KBM-7 (cell line): ENCODE data around the gene C19orf25.

Experiments
- DNase-seq: peaks from one replicate; pipeline ENCODE4 v3.0.0-alpha.2; 2015
- in situ Hi-C: fragments of 300-500 bp; cut with MboI; formaldehyde crosslinking; loops from 2 replicates; pipeline ENCODE4 v1.14.3; 2020; ENCODE audit warnings: low sequenced_read_pairs, low pct_unique_long_range_greater_than_20kb, mixed read lengths

Gene C19orf25

DNA sequence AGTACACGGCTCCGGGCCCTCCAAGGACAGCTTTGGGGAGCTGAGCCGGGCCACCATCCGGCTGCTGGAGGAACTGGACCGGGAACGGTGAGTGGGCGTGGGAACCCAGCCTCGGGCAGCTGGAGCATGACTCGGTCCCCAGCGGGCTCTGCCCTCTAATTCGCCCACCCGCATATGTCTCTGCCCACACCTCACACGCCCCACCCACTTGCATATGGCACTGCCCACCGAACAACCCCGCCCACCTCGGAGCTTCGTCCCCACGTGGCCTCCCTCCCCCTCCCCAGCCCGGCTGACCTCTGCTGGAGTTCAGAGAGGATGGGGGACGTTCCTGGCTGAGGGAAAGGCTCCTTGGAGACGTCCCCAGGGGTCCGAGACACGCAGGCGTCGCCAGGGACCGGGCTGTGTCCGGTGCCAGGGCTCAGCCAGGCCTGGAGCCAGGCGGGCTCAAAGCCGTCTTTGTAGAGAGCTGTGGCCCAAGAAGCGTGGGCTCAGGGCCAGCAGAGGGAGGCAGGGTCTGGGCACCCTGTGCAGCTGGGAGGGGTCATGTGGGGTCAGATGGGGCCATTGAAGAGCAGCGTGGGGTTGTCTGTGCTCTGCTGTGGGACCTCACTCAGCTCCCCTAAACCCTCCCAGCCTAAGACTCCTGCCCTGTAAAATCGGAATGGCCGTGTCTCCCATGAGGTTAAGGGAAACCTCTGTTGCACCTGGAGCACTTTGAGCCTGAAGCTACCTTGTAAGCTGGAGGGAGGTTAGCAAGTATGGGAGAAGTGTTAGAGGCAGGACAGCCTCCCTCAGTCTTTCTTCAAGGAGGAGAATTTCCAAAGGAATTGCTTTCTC, 25.3 kb downstream of the C19orf25 start:
- in situ Hi-C loops: no loop called here
- peak; percentile 52 for DNase-seq

- DNase-seq: no peak
- in situ Hi-C loops: no loop called here
These were observed 26.1 kb downstream of the C19orf25 start for GRCh38 chr19:1452802-1453524.

DNA sequence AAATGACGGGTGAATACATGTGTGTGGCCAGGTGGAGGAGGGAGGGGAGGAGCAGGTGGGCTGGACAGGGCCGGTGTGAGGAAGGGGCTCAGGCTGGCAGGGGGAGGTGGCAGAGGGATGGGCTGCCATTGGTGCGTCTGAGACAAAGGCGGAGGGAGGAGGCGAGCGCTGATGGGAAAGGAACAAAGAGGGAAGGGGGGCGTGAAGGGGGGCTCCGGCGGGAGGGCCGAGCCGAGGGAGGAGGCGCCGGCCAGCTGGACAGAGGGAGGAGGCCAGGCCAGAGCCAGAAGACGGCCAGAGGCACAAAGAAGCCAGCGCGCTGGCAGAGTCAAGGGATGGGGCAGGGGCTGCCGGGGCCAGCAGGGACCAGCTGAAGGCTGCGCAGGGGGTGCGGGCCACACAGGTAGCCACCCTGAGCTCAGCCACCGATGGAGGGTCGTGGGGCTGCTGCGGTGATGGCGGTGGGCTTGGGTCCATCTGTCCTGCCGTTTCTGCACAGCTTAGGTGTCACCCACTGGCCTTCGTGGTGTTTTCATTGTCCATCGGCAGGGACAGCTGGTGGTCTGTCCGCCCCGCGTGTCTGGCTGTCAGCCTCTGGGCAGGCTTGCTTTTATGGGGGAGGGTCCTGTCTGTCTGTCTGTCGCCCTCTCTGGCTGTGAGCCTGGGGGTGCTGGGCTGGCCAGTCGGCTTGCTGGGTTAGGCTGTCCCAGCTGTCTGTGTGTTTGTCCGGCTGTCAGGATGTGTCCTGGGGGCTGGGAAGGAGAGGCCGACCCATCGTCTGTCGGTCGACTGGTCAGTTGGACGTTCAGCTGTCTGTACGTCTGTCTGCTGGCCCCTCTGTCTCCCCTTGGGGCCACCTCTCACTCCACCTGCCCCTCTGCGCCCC, 26.9 kb downstream of the C19orf25 start:
- in situ Hi-C loops: no loop called here
- no peak for DNase-seq

DNA sequence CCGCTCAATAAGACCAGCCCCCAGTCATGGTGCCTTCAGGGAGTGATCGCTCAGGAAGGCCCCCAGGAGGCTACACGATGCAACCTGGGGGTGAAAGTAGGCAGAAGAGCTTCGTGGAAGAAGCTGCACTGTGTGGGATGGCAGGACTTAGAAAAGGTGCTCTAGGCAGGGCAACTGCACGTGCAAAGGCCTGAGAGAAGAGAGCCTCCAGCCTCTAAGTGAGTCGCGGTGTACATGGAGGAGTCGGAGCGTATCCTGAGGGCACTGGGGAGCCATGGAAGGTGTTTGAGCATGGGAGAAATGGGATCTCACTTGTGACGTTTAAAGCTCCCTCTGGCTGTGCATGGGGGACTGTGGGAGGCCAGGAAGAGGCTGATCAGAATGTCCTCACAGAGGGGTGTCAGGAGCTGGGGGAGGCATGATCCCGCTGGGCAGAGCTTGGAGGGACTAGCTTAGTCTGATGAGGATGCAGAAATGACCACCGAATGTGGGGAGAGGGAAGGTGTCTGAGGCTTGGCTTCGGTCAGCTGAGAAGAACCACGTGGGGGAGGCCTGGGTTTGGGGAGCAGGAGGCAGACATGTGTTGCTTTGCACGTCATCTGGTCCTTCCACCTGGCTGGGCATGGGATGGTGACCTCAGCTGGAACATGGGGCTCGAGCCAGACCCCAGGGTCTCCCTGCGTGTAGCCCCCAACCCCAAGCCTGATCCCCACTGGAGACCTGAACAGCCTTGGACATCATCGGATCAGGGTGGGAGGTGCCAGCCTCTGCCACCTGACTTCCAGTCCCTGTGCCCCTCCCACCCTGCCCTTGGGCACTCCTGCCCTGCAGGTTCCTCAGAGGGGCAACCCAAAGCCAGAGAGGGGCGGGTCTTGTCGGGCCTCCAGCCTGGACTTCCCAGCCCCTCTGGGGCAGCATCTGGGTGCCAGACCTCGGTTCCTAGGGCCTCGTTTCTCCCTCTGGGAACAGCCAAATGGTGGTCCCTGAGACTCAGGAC, 28.0 kb downstream of the C19orf25 start:
- DNase-seq: no peak
- in situ Hi-C loops: no loop called here

- in situ Hi-C loops: no loop called here
- DNase-seq: peak; percentile 41
These were observed 29.3 kb downstream of the C19orf25 start, which contains the start of gene APC2 for GRCh38 chr19:1449467-1450442. TSS of gene APC2 (plus strand) at chr19:1450121. CDS start at chr19:1453002, 2,881 bp downstream.

- DNase-seq: no peak
- in situ Hi-C loops: no loop called here
These were observed 31.1 kb downstream of the C19orf25 start for GRCh38 chr19:1447944-1448343.

DNA sequence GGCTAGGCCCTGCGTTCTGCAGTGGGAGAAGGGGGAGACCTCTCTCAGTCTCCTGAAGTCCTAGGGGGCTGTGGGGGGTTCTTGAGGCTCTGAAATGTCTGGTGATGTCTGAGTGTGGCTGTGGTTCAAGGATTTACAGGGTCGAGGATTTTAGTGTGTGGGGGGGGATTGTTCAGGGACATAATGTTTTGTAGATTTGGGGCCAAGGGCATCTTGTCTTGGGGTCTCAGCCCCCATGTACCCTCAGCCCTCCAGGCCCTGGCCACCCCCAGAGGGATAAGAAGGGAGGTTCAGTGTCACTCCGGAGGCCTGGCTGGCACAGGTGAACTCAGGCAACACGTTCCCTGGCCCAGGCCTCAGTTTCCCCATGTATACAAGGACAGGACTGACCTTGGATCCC, 31.5 kb downstream of the C19orf25 start:
- in situ Hi-C loops: no loop called here
- no peak for DNase-seq

- DNase-seq: peak; percentile 45
- in situ Hi-C loops: no loop called here
These were observed 32.1 kb downstream of the C19orf25 start for GRCh38 chr19:1446713-1447481.

- in situ Hi-C loops: no loop called here
- no peak for DNase-seq
These were observed 32.9 kb downstream of the C19orf25 start for GRCh38 chr19:1445932-1446712.

DNA sequence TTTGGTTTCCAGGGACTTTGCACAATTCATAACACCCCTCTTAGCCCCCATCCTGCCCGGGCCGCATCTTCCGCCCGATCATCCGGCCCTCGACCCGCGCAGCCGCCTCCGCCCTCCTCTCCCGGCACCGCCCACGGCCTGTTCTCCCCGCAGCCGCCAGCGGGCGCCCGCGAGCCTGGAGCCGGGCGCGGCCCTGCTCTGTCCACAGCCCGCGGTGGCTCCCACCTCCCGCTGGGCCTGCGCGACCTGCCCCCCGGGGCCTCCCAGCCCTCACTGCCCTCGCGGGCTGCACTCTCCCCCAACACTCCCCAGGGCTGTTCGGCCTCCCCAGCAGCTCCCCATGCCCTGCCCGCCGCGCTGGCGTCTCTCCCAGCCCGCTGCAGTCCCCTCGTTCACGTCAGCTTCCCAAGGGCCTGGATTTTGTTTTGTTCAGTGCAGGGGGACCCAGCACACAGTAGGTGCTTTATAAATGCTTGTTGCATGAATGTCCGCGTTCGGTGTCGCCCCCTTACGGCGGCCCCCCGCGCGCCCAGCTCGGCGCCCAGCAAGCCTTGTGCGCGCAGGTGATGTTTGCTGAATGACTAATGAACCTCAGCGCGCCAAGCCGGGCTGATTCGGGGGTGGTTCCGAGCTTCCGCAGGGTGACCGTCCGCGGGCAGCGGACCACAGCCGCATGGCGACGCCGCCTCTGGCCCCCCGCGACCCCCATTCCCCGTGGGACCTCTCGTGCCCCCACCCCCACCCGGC, 33.7 kb downstream of the C19orf25 start:
- peak; percentile 80 for DNase-seq
- in situ Hi-C loops: no loop called here

DNA sequence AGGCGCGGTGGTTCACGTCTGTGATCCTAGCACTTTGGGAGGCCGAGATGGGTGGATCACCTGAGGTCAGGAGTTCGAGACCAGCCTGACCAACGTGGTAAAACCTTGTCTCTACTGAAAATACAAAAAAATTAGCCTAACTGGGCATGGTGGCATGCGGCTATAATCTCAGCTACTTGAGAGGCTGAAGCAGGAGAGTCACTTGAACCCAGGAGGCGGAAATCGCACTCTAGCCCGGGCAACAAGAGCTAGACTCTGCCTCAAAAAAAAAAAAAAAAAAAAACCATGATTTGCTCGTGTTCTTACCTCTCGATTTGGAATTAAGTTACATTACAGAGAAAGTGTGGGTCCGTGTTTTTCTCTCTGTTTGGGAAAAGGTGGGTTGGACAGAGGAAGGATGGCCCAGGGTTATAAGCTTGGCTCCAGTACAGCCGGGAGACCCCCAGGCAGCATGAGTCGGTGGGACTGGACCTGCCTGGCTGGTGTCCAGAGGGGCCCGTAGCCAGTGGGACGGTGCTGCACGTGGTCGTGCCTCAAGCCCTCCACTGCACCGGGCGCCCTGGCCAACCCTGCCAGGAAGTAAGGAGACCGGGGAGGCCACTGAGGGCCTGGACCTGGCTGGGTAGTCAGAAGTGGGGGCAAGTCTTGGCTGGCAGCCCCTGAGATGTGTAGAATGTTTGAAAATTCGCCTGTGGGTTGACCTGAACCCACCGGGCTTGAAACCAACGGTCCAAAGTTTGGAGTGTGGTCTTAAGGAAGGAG, 37.2 kb downstream of the C19orf25 start:
- in situ Hi-C loops: no loop called here

GRCh38 chr19:1441022-1441426, 38.0 kb downstream of the C19orf25 start:
- in situ Hi-C loops: no loop called here
- no peak for DNase-seq

More for the DNA sequence above, 37.2 kb downstream of the C19orf25 start:
- DNase-seq: no peak

DNA sequence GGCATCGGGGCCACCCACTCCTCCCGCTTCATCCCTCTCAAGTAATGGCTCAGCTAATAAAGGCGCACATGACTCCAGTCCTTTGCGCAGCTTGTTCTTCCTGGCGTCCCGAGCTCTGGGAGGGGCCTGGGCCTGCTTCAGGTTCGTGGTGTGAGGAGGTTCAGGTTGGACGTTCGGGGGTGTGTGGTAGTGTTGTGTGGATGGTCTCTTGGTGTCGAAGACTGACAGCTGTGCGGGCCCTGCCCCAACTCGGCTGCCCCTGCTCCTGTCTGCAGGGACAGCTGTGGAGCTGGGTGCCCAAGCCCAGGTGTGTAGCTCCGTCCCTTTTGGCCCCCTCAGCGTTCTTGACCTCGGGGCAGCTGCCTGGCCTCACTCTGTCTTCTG, 38.6 kb downstream of the C19orf25 start:
- in situ Hi-C loops: no loop called here
- DNase-seq: no peak
